ENCODE results near the gene NDE1.

Gene NDE1

DNA sequence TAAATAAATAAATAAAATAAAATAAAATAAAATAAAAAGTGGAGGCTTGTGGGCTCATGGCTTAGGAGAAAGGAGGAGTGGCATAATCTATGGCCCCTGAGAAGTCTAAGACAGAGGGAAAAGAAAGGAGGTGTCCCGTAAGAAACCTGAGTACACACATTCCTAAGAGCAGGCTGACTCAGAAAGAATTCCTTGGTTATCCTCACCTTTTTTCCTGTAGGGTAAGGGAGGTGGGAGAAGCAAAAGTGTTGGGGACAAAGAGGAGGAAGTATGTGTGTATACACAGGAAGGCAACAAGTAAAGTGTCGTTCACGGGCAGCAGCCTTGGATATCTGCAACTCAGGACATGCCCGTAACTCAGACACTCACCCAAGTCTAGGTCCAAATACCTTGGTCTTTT, 36.4 kb upstream of the NDE1 start:
- DNase-seq (ENCODE audit: low read depth): no peak

DNA sequence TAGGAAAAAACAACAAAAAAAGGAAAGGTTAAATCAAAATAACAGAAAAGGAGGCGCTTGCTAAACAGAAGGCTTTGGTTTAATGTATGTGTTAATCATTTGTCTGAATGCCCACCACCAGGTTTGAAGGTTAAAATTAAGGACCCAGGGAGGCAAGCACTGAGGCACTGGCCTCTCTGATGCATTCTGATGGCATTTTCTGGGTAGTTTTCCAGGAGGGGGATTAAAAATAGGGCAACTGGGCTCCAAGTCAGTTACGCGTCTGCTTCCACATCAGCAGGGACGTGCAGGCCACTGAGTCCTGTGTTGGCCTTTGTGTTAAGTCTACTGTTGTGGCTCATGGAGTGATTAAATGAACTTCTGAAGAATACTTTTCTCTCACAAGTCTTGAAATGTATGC, 34.0 kb upstream of the NDE1 start:
- no peak overlapping the region for H3K4me3 ChIP-seq (ENCODE audit: low read depth, low read length)
- no peak for DNase-seq (ENCODE audit: low read depth)
- TF ChIP-seq, protein P1, sequence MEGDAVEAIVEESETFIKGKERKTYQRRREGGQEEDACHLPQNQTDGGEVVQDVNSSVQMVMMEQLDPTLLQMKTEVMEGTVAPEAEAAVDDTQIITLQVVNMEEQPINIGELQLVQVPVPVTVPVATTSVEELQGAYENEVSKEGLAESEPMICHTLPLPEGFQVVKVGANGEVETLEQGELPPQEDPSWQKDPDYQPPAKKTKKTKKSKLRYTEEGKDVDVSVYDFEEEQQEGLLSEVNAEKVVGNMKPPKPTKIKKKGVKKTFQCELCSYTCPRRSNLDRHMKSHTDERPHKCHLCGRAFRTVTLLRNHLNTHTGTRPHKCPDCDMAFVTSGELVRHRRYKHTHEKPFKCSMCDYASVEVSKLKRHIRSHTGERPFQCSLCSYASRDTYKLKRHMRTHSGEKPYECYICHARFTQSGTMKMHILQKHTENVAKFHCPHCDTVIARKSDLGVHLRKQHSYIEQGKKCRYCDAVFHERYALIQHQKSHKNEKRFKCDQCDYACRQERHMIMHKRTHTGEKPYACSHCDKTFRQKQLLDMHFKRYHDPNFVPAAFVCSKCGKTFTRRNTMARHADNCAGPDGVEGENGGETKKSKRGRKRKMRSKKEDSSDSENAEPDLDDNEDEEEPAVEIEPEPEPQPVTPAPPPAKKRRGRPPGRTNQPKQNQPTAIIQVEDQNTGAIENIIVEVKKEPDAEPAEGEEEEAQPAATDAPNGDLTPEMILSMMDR (IDR thresholded peaks at IDR 0.05; ENCODE audit: control insufficient read depth, extremely low read depth, insufficient read depth): no peak

More for the DNA sequence above, 36.4 kb upstream of the NDE1 start:
- TF ChIP-seq, protein P1 (IDR thresholded peaks at IDR 0.05; ENCODE audit: control insufficient read depth, extremely low read depth, insufficient read depth): no peak
- H3K4me3 ChIP-seq (ENCODE audit: low read depth, low read length): no peak overlapping the region

DNA sequence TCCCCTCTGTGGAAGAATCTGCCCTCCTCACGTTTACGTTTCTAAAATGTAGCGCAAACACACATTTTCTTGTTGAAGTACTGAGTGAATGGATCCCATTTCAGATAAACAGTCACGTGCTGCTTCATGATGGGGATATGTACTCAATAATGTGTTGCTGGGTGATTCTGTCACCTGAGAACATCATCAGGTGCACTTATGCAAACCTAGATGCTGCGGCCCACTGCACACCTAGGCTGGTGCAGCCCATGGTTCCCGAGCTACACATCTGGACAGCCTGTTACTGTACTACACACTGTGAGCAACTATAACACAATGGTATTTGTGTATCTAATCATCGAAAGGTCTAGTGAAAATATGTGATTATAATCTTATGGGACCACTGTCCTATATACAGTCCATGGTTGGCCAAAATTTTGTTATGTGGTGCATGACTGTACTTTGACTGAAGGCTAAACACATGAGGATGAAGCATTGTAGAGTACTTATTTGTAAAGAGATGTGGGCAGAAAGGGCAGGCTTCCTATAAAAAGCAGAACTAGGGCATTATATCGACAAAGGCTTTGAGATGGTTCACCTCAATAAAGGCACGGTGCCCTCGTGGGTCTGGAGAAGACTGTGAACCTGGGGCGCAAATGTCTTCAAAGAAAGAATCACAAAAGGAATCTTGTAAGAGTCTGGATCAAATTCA, 33.4 kb upstream of the NDE1 start:
- TF ChIP-seq, protein P1 (IDR thresholded peaks at IDR 0.05; ENCODE audit: control insufficient read depth, extremely low read depth, insufficient read depth): no peak
- DNase-seq (ENCODE audit: low read depth): no peak
- no peak overlapping the region for H3K4me3 ChIP-seq (ENCODE audit: low read depth, low read length)

DNA sequence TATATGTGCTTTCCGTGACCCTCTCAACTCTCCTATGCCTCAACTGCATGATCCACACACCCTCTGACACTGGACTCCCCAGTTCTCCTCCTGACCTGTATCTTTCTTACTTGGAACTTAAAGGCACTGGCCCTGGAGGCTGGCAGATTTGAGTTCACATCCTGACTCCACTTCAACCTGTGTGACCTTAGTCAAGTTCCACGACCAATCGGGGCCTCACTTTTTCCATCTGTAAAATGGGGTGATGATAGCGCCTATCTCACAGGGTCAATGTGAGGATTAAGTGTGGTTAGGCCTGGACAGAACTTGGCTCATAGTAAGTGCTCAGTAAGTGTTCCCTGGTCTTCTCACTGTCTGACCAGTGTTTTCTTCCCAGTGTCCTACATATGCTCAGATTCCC, 32.1 kb upstream of the NDE1 start:
- TF ChIP-seq, protein P1 (IDR thresholded peaks at IDR 0.05; ENCODE audit: control insufficient read depth, extremely low read depth, insufficient read depth): no peak
- DNase-seq (ENCODE audit: low read depth): no peak
- no peak overlapping the region for H3K4me3 ChIP-seq (ENCODE audit: low read depth, low read length)

DNA sequence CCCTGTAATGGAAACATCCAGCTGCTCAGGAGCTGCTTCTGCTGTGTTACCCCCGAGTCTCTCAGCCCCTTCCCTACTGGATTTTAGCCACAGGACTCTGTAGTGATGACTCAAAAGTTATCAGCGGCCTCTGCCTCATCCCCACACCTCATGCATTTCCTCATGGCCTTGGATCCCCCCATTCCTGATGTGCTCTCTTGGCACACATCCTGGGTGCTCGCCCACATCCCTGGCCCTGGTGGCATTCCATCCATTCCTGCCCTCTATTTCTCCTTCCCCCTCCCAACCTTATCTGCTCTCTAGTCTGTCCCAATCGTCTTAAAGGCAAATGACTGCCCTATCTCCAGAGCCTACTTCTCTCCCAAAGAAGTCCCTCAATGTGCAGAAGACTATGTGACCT, 31.7 kb upstream of the NDE1 start:
- no peak overlapping the region for H3K4me3 ChIP-seq (ENCODE audit: low read depth, low read length)
- TF ChIP-seq, protein P1 (IDR thresholded peaks at IDR 0.05; ENCODE audit: control insufficient read depth, extremely low read depth, insufficient read depth): no peak

DNA sequence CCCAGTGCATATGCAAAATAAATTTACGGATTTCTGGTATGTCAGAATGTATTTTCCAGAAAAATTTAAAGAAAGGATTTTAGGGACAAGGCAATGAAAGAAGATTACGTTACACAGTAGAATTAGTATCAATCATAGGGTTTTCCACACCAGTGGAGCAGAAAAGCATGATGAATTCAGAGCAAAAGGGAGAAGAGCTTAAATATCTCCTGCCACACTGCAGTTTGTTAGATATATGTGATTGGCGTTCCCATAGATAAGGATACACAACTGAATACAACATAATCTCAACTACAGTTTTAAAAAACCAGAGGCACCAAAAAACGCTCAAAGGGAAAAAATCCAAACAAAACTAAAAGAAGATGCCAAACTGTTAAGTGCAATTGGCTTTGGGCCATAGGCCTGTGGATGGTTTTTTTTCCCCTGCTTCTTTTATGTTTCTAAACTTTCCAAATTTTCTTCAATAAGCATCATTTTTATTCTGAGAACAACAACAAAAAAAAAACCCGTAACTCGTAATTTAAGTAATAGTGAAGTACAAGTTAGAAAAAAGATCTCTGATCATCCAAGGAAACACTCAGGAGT, 29.3 kb upstream of the NDE1 start:
- DNase-seq (ENCODE audit: low read depth): no peak
- TF ChIP-seq, protein P1 (IDR thresholded peaks at IDR 0.05; ENCODE audit: control insufficient read depth, extremely low read depth, insufficient read depth): no peak
- H3K4me3 ChIP-seq (ENCODE audit: low read depth, low read length): no peak overlapping the region

More for the DNA sequence above, 31.7 kb upstream of the NDE1 start:
- no peak for DNase-seq (ENCODE audit: low read depth)

DNA sequence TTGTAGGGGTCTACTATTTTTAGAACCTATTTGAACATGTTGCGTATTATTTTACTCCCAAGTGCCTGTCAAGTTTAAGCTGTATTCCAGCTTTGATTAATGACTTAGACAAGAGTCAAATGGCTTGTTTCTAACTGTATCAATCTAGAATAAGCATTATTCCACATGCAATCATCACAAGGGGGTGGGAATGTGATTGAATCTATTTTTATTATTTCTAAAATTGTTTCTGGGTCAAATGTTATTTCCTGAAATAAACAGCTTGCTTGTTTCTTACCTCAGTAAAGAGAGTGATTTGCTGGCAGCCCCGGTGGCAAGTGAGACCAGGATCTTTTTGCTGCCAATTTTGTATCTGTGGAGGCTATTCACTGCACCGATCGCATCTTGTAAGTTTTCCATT, 28.6 kb upstream of the NDE1 start:
- H3K4me3 ChIP-seq (ENCODE audit: low read depth, low read length): no peak overlapping the region
- DNase-seq (ENCODE audit: low read depth): no peak
- TF ChIP-seq, protein P1 (IDR thresholded peaks at IDR 0.05; ENCODE audit: control insufficient read depth, extremely low read depth, insufficient read depth): no peak

All from LNCaP clone FGC (cell line).